HG02571 (cell line): Measurements from ENCODE around the gene DAPK1.

Source experiments
- ATAC-seq: cut with Tn5 transposase; IDR thresholded peaks from one replicate; pipeline ENCODE4 v1.9.1; 2021; ENCODE audit warnings: mild to moderate bottlenecking, moderate library complexity; ENCODE audit not compliant: unreplicated experiment

Gene DAPK1

DNA sequence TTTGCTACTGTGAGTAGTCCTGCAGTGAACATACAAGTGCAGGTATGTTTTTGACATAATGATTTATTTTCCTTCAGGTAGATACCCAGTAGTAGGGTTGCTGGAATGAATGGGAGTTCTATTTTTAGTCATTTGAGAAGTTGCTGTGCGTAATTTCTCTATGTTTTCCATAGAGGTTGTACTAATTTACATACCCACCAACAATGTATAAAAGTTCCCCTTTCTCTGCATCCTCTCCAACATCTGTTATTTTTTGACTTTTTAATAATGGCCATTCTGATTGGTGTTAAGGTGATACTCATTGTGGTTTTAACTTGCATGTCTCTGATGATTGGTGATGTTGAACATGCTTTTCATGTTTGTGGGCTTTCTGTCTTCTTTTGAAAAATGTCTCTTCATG lies 163.6 kb downstream of the DAPK1 start:
- no peak for ATAC-seq

DNA sequence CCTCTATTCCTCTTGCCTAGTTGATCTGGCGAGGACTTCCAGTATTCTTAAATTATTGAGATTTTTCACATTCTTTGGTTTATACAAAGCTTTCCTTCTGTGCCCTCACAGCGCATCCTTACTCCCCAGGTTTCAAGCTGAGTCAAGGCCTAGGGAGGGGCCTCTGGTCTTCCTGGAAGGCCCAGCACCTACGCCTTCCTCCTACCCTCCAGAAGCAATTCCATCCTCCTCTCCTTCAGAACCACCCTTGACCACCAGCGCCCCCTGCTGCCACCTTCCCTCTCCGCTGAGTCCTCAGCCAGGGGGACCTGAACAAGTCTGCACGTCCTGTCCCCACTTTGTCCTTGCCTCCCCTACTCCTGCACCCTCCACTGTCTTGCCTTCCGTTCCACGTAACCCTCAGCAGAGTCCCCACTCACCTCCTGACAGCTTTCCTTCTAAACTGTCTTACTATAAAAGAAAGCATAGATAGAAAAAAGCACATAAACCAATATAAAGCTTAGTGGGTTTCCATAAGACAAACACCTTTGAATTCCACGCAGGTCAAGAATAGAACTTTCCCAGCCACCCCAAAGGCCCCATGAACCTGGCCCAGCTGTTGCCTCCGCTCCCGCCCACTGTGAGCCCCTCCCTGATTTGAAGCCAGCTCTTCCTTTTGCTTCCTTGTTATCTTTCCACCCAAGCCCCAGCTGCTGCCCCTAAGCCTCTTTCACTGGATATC lies 165.3 kb downstream of the DAPK1 start:
- no peak for ATAC-seq

DNA sequence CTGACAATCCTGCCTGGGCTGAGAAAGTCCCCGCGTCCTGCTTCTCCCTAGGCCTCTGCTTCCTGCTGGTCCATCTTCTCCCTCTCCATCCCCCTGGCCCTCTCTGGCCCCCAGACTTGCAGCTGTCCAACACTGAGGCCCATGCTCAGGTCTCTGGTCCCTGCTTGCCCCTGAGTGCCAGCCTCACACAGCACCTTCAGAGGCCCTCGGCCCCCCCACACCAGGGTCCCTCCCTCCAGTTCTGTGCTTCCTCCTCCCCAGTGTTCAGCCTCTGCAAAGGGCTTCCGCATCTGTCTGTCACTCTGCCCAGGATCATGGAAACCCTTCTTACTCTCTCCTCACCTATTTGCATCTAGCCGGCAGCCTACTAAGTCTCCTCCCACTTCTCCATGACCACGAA lies 165.9 kb downstream of the DAPK1 start:
- no peak for ATAC-seq

DNA sequence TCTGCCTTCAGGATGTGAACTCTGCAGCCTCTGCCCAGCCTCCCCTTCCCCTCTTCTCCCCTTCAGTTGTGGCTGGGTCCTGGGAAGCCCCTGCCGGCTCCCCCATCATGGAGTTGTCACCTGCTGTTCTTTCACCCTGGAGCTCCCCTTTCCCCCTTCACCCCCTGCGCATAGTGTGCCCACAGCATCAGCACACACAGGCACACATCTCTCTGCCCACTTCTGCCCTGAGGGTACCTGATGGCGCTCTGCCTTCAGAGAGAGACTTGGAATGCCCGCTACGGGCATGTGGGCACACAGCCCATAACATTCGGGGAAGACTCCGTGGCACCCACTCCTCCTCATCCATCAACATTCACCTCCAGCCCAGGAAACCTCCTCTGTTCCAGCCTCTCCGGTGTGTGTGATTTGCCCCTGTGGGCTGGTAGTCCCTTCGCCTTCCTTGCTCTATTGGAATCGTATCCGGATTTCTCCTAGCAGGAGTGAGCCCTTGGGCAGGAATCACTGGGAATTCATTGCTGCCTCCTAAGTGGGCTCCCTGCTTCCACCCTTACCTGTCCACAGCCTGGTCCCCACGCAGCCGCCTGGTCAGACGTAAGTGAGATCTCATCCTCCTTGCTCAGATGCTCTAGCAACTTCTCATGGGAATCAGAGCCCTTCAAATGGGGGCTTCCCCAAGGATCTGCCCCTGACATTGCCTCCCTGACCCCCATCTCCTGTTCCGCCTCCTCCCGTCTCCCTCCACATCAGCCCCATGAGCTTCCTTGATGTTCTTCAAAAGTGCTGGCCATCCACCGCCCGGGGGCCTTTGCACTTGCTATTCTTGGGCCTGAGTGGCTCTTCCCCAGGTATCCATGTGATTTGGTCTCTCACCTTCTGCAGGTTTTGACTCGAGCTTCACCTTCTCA lies 166.7 kb downstream of the DAPK1 start:
- ATAC-seq, result no peak

DNA sequence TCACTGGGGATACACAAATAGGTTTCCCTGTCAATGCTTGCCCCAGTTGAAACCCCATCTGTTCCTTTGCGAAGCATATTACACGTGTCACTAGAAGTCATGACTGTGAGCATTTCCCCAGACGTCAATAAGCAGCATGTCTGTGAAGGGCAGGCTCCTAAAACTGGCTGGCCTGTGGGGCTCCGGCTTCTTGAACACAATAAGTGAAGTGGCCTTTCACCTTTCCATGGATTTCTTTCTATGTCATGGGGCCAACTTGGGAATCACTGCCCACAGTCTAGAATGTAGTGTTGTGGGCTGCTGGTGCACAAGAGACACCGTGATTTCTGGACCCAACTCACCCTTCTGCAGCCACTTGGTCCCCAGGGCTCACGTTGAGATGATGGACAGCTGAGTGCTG lies 167.8 kb downstream of the DAPK1 start:
- ATAC-seq, result no peak

DNA sequence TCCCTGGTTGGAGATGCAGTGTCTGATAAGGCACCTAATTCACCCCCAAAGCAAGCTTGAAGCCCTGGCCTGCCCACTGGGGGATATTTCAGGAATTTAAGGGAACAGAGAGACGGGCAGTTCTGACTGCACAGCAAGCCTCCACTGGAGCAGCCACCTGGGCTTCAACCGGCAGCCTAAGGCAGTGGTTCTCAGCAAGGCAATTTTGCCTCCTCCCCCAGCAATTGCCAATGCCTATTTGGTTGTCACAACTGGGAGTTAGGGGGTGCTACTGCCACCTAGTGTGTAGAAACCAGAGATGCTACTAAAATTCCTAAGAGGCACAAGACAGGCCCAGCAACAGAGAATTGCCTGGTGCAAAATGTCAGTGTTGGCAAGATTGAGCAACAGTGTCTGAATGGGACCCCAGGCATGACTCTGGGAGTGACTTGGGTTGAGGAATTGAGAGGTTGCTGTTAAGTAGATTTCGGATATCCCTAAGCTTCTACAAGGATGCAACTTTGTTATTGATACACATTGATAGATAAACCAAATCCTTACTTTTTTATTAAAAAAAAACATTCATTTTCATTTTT lies 169.6 kb downstream of the DAPK1 start:
- ATAC-seq, result no peak

DNA sequence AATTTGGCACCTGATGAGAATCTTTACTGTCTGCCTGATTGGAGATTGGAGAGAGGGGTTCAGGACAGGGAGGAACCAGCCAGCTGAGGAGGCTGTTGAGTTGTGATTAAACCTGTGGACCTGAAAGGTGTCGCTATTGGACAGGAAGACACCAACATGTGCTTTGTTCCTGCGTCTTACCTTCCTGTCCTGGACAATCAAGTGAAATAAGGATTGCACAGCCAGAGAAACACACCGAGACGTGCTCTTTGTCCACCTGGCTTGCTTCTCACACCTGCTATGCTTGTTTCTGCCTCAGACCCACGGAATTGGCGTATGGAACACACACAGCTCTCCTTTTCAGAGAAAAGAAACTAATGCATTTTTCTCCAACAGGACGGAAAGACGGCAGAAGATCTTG lies 170.6 kb downstream of the DAPK1 start:
- no peak for ATAC-seq

DNA sequence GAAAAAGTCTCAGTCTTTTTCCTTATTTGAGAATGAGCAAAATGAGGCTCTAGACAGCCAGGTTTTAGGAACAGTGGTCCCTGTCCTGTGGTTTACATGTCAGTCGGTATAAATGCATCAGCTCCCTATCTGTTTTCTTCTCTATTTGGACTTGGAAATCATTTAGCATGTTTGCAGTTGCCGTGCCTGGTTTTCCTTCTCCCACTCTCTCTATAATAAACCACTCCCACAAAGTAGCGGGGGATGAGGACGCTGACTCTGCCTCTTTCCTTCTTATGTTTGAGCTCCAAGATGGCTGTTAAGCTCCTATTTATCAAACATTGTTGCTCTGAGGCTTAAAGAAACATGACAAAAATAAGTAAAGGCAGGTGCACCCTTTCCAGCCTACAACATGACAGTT lies 171.1 kb downstream of the DAPK1 start:
- no peak for ATAC-seq

DNA sequence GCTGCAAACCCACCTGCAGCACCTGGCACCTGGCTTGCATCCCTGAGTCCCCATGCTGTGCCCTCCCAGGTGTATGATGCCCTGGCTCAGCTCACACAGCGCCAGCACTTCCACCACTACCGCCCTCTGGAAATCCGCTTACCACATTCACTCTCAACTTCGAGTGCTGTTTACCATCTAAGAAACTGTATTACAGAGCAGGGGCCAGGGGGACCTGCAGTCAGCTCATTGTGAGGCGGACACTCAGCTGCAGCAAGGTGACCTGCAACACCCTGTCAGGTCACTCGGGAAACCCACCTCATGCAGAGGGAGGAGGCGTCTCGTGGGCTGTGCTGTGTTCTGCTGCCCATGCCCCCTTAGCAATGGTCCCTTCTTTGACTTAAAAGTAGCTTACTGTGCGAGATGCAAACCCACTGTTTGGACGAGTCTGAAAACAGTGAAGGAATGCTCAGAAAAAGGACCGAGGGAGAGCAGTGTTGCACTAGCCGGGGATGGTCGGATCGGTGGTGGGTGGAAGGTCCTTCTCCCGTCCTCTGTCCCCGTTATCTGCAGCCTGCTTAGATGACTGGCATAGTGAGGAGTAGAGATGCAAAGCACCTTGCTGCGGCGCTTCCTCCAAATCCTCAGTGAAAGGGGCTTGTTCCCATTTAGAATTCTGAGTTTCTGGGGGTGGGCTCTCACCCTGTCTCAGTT lies 173.1 kb downstream of the DAPK1 start:
- ATAC-seq, result no peak

DNA sequence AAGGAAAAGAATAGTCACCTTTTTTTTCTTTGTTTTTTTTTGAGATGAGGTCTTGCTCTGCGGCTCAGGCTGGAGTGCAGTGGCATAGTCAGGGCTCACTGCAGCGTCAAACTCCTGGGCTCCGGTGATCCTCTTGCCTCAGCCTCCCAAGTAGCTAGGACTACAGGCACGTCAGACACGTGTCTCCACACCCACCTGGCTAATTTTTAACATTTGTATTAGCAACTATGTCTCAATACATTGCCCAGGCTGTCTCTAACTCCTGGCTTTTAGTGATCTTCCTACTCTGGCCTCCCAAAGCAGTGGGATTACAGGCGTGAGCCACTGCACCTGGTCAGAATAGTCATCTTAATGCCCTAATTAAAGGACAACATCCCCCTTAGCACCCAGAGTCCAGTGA lies 173.8 kb downstream of the DAPK1 start:
- no peak for ATAC-seq

DNA sequence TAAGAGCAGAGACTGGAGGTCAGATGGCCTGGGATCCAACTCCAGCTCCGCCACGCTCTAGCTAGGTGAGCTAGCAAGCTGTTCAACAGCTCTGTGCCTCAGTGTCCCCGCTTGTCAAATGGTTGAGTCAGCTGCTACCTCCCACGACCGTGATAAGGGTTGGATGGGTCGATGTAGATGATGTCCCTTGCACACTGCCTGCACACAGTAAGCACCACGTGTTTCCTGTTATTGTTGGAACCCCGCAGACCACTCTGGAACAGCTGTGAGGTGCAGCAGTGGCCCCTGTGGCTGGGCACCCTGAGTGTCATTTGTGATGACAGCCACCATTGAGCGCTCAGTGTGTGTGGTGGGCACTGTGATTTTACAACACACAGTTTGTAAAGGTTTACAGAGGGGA lies 174.3 kb downstream of the DAPK1 start:
- ATAC-seq, result no peak

DNA sequence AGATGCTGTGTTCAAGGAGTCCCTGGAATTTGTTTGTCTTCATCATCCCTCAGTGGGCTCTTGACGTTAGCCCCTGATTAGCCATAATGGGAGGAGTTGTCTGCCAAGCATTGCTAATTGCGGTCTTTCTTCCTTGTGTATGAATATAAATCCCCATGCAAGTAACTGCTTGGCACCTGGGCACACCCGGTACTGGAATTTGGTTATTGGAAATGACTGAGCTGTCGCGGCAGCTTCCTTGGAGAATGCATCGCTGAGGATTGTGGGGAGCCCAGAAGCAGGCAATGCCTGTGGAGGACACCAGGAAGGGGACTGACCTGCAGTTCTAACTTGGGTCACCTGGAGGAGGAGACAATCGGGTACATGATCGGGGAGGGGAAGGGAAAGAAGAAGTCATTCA lies 174.9 kb downstream of the DAPK1 start:
- ATAC-seq, result no peak

DNA sequence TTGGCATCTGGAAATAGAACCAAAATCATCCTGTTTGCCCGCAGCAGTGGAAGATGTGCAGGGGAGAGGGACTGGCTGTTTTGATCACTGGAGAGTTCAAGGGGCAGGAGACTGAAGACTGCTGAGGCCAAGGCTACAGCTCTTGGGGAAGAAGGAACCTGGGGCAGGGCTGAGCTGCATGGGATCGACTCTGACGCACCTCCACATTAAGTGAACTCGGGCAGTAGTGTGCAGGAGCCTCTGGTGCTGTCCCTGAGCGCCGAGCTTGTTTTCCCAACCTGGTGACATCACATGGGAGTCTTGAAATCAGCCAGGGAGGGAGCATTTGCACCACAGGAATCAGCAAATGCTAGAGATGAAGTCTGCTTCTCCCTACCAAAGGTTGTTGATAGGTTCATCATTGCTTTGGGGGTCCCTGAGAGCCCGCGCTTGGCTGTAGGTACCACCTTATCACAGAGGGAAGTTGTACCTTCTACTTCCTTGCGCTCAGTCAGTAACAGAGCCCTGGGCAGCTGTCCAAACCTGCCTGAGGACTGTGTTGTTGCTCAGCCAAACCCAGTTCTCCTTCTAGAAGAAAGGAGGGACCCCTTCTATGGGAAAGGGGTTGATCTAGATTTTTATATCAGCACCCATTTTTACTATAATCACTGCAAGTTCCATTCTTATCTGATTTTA lies 175.9 kb downstream of the DAPK1 start:
- no peak for ATAC-seq

DNA sequence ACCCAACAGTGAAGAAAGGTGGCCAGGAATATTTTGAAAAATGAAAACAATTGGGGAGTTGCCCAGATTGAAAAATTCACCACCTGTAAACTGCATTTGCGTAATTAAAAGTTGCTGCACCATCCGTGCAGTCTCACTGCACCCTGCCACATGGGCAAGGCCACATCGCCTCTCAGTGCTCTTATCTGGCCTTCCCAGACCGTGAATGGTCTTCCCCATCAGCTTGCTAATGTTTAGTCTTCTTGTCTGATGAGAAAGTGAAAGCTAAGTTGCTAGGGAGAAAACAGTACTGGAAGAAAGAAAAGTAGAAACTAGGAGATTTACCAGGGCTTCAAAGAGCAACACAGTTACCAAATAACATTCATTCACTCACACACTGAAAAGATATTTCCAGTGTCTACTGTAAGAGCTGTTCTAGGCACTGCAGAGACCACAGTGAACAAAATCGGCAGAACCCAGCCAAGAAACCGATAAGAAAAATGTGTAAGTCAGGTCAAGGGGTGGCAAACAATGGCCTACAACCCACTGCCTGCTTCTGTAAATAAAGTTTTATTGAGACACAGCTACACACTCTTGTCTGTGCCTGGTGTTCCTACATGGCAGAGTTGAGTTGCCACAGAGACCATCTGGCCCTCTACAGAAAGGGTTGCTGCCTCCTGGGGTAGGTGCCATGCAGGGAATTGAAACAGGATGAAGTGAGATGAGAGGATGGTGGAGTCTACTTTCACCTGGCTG lies 177.1 kb downstream of the DAPK1 start:
- no peak for ATAC-seq

DNA sequence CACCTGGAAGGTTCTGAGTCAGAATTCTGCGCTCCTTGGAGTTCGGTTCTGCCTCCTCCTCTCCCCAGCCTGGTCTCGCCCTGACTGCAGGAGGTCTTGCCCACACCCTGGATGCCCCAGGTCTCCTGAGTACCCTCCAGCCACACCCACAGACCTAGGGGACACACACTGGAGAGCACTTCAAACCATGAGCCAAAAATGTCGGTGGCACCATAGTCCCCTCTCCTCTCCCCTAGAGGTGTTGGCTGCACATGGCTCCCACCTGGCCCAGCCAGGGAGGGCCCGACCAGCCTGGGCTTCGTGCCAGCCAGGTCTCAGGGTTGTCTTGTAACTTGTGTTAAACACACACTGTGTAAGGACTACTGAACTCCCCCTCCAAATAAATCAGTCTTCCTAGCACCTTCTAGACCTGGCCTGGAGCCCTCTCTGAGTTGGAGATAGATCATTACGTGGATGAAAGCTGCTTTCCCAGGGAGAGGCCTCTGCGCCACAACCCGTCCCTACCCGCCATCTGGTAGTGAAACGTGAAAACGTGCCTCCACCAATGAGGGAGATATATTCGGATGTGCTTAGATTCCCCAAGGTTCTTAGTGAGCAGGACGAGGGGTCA lies 178.3 kb downstream of the DAPK1 start:
- no peak for ATAC-seq

DNA sequence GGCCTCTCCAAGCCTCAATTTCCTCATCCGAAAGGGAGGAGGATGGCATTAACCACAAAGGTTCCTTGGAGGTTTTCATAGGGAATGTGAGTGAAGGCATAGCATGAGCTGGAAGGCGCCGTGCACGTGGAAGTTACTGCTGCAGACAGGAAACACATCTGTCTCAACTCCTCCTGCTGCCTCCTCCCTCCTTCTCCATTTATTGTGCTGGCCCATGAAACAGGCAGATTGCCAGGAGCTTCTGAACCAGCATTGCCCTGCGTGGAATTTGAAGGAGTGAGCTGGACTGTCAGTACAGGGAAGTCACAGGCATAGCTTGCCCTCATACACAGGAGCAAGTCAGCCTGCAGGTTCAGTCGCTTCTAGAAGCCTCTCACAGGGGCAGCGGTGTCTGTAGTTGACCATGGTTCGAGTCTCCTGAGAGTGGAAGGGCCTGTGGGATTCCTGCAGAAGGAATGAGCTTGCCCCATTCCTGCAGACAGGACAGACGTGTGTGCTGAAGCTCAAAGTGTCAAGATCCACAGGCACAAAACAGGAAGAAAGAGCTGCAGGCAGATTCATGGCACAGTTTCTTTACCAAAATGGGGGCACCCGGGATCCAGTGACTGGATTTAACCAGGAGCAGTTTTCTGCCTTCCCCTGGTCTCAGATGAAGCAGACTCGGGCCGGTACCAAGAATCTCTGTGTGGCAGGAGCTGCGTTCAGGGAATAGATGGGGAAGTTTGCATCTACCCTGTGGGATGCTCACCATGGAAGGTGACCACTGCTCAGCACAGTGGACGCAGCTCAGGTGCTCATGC lies 179.5 kb downstream of the DAPK1 start:
- no peak for ATAC-seq

DNA sequence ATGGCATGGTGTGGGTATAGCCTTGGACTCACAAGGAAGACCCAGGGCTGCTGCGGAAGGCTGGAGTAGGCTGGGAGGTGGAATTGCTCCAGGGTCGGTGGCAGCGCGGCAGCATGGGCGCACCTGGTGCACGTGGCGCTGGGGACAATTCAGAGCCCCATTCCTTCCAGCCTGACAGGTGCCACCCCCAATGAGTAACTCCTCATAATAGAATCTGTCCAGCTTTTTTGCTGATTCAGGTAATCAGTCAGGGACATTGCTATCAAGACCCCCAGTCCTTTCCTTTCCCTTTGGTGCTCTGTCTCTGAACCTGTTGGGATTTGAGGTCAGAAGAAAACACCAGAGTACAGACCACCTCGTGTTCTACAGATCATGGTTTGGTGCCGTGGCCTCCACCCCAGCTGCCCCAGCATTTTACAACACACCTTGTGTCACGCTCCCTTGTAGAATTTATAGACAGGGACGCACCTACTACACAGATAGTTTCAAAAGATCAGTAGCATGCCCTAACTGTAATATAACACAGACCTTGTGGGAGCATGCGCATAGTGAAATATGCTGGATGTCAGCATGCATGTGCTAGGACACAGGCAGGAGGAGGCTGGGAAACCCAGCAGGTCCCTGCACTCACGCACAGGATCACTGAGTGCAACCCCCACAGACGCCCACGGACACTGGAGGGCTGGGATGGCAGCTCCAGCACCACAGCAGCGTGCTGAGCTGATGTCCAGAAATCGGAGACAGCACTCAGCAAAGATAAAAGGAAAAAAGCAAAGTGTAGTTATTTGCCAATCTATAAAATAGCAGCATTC lies 180.3 kb downstream of the DAPK1 start:
- no peak for ATAC-seq
